H54 (cell line): Measurements from ENCODE around the gene TOMM7.
A peak's percentile ranks its signal among the peaks of the same experiment; 100 is the strongest.

Experiments
- DNase-seq: peaks from one replicate; pipeline ENCODE4 v3.0.0; 2011; ENCODE audit warnings: low spot score, mixed read lengths; ENCODE audit not compliant: insufficient read length
- FAIRE-seq: peaks from 3 replicates; lab custom pipeline; 2011; peaks lifted over from hg19 to GRCh38; lab: Jason Lieb, UNC
- POLR2A ChIP-seq: IDR thresholded peaks from 2 replicates; pipeline ENCODE4 v1.6.1; 2011; ENCODE audit warnings: low read depth, mild to moderate bottlenecking, low read length

The TOMM7 gene

DNA sequence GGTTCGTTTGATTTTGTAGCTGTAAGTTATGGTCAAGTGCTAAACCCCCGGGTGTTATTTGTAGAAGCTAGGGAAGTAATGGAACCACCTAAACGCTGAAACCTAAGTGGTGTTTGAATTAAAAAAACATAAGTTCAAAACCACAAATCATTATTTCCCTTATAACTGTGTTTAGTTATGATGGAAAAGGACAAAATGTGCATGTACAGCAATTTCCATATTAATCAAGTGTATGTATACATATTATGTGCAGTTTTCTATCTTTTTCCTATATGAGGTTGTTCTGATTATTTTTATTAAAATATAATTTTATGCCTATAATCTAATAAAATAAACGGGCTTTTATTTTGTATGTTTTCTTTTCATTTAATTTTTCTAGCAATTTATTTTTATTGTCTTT lies 49.8 kb downstream of the TOMM7 start:
- no peak for DNase-seq
- no peak for FAIRE-seq
- TF ChIP-seq POLR2A, result no peak

DNA sequence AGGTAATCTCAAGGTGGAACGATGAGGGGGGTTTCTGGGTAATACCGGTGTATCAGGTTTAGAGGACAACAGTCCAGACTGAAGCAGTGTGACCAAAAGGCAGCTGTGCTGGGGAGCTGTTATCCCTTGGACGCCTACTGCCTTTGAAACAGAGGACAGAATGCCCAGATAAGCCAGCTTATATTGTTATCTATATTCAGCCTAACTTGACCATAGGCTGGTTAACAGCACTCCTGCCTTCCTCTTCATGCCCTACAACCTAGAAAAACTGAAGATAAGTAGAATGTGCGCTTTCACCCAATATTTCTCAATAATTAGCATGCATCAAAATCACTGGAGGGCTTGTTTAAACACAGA lies 50.8 kb downstream of the TOMM7 start:
- no peak for TF ChIP-seq POLR2A
- no peak for FAIRE-seq
- no peak for DNase-seq

DNA sequence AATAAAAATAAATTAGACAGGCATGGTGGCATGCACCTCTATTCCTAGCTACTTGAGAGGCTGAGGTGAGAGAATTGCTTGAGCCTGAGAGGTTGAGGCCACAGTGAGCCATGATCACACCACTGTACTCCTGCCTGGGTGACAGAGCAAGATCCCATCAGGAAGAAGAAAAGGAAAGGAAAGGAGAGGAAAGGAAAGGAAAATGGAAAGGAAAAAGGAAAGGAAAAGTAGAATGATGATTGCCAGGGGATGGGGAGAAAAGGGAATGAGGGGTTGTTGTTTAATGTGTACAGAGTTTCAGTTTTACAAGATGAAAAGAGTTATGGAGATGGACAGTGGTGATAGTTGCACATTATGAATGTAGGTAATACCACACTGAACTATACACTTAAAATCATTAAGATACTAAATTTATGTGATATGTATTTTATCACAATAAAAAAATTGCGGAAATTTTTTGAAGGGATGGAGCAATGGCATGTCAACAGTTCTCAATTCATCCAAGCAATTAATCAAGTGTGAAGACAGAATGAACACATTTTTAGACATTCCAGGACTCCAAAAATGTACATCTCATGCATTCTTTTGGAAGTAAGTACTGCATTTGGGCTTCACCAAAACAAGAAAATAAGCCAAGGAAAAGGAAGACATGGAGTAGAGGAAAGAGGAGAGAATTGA lies 51.3 kb downstream of the TOMM7 start:
- FAIRE-seq (peak; percentile 43), DNase-seq (no peak)
- no peak for TF ChIP-seq POLR2A

GRCh38 chr7:22765609-22766008 lies 57.0 kb downstream of the TOMM7 start:
- no peak for FAIRE-seq
- no peak for TF ChIP-seq POLR2A
- DNase-seq, result no peak
